ENCODE data around the gene CDH18.

GRCh38 chr5:19615661-19616060 lies 372.3 kb downstream of the CDH18 start:
- TF ChIP-seq CTCF (conservative IDR thresholded peaks at IDR 0.05; ENCODE audit: low read depth, low read length) (no peak), EZH2phosphoT487 (IDR thresholded peaks at IDR 0.05; ENCODE audit: borderline replicate concordance, low read length) (no peak)
